Mesothelial cell of epicardium (in vitro differentiated cells): ENCODE data around the gene CFAP206. TPM values are rescaled to one million over a fixed set of nuclear protein-coding genes. Genes with fewer than 3 reads are reported as not detected.

Source experiments
- DNase-seq, 2 experiments: peaks; one replicate each; pipeline ENCODE4 v3.0.0; 2021; ENCODE audit warnings: low spot score in 2 of 2; ENCODE audit not compliant: unreplicated experiment in 2 of 2
- H3K27ac Mint-ChIP-seq: 2 replicates; pipeline ENCODE4 v1.8.0; 2021; ENCODE audit warnings: mixed read lengths
- H3K27me3 Mint-ChIP-seq: 2 replicates; pipeline ENCODE4 v1.8.0; 2021; ENCODE audit warnings: low read depth, mixed read lengths
- H3K36me3 Mint-ChIP-seq: 2 replicates; pipeline ENCODE4 v1.8.0; 2021; ENCODE audit warnings: mixed read lengths
- H3K4me1 Mint-ChIP-seq: 2 replicates; pipeline ENCODE4 v1.8.0; 2021; ENCODE audit warnings: mixed read lengths
- H3K4me3 Mint-ChIP-seq: 2 replicates; pipeline ENCODE4 v1.8.0; 2021; ENCODE audit warnings: mild to moderate bottlenecking, moderate library complexity, mixed read lengths
- H3K9me3 Mint-ChIP-seq: 2 replicates; pipeline ENCODE4 v1.8.0; 2021; ENCODE audit warnings: mixed read lengths
- total RNA-seq: library from RNA; stranded (reverse); gene quantifications from 3 replicates; pipeline ENCODE4 v1.2.1, GENCODE V29; 2021
- TF ChIP-seq, protein P1 (sequence below): fragments of 200-600 bp; sonication (generic); IDR thresholded peaks from one replicate; pipeline ENCODE4 v1.5.0; 2021; ENCODE audit warnings: antibody characterized with exemption; ENCODE audit not compliant: unreplicated experiment

The CFAP206 gene, protein sequence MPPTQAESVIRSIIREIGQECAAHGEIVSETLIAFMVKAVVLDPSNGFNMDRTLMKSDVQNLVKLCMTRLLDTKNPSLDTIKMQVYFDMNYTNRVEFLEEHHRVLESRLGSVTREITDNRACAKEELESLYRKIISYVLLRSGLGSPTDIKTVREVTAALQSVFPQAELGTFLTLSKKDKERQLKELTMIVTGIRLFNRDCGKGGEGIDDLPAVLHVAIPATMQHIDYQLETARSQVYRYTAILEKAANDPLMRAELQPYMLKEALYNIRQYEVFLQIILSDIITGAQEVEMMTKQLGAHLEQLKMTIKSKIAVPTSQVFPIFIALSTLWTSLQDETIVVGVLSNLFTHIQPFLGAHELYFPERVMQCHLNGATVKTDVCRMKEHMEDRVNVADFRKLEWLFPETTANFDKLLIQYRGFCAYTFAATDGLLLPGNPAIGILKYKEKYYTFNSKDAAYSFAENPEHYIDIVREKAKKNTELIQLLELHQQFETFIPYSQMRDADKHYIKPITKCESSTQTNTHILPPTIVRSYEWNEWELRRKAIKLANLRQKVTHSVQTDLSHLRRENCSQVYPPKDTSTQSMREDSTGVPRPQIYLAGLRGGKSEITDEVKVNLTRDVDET
- total RNA-seq: 1.0 to 1.6 TPM (median 1.5 TPM) in 3 replicates

DNA sequence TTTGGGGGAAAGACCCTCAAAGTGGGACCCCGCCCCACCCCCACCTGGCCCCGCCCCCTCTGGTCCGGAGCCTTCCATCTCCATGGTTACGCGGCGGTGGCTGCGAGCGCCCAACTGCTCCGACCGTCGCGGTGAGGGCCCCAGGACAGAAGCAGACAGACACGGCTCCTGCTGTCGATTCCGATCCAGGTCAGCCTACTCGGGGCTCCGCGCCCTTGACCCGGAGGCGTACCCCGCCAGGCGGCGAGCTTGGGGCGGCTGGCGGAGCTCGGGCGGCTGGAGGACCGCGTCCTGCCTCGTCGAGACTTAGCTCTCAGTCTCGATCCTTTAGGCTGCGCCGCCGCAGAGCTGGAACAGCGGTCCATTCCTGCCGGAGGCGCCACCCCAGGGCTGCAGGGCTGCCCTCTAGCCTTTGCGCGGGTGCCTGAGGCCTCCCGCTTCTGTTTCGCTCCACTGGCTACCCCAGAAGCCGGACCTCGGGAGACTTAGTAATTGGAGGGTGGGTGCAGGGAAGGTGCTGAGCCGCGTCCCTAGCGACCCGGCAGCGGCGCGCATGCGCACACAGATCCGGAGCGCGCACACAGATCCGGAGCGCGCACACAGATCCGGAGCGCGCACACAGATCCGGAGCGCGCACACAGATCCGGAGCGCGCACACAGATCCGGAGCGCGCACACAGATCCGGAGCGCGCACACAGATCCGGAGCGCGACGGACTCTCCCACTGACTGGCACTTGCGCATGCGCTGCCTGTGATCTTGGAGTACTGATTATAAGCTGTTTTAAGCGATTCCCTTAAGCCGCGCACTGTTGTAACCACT lies at the start of gene CFAP206:
Gene CFAP206, plus strand, starts transcription at position 72 of the 820 bp plus-strand sequence. CDS start 1,868 bp downstream, outside the sequence.
- Mint-ChIP-seq H3K27me3 (no peaks in the 10 kb centered on the region), H3K4me1 (peaks cover 5% of the 10 kb centered on the region), H3K27ac (peak within 1 kb of the TSS; percentile 94), H3K4me3 (peak within 1 kb of the TSS; percentile 85), H3K9me3 (no peaks in the 10 kb centered on the region), H3K36me3 (no peaks in the 10 kb centered on the region)
- TF ChIP-seq, protein P1, sequence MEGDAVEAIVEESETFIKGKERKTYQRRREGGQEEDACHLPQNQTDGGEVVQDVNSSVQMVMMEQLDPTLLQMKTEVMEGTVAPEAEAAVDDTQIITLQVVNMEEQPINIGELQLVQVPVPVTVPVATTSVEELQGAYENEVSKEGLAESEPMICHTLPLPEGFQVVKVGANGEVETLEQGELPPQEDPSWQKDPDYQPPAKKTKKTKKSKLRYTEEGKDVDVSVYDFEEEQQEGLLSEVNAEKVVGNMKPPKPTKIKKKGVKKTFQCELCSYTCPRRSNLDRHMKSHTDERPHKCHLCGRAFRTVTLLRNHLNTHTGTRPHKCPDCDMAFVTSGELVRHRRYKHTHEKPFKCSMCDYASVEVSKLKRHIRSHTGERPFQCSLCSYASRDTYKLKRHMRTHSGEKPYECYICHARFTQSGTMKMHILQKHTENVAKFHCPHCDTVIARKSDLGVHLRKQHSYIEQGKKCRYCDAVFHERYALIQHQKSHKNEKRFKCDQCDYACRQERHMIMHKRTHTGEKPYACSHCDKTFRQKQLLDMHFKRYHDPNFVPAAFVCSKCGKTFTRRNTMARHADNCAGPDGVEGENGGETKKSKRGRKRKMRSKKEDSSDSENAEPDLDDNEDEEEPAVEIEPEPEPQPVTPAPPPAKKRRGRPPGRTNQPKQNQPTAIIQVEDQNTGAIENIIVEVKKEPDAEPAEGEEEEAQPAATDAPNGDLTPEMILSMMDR: no peak
- peak; percentile 71 to 85 for DNase-seq

DNA sequence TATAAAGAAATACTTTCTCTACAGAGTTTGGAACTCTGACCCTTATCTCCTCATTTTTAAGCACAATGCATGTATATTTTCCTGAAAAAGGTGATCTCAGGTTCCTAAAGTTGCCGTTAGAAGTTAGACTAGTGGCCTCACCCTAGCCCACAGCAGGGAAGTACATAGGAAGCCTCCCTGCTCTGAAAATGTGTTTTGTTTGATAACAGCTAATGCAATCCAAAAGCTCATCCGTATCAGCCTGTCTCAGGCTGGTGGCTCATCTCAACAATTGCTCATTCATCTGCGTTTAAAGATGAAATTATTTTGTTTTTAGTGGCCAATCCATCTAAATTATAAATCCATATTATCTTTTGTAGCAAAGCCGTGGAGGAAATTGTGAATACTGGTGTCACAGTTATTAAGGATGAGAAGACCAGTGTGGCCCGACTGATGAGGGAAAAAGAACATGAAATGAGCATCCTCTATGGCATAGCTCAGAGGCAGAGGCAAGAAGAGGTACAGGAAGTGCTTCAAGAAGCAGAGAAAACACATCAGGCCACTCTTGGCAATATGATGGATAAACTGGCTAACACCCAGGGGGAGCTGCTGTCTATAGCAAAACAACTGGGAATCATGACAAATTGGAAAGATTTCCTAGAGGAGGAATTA lies 43.0 kb upstream of the CFAP206 start:
- TF ChIP-seq, protein P1: no peak
- Mint-ChIP-seq H3K9me3 (peaks cover 28% of the 10 kb centered on the region), H3K36me3 (peaks cover 35% of the 10 kb centered on the region), H3K4me3 (no peak overlapping the region), H3K27ac (no peak overlapping the region), H3K4me1 (no peaks in the 10 kb centered on the region), H3K27me3 (no peaks in the 10 kb centered on the region)
- DNase-seq: no peak

DNA sequence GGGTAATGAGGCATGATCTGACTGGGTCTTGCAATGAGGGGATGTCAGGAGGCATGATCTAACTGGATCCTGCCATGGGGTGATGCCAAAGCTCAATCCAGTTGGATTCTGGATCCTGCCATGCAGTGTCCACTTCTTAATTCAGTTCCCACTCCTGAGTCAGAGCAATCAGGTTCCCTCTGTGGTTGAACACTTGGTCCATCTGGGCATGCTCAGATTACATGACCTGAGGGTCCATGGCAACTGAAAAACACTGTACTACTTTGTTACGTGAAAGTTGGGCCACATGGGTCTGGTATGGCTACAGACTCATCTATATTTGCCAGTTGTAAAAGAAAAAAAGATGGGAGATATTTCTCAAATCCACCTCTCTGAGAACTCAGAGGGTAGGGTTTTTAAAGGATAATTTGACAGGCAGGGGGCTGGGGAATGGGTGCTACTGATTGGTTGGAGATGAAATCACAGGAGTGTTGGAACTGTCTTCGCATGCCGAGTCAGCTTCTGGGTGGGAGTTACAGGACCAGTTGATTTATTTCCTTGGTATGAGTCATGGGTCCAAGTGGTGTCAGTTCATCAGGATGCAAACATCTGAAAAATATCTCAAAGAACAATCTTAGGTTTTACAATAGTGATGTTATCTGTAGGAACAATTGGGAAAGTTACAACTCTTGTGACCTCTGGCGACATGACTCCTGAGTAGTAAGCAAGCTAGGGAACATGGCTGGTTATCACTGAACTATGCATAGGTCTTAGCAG lies 41.5 kb upstream of the CFAP206 start:
- no peak overlapping the region for H3K27ac Mint-ChIP-seq

DNA sequence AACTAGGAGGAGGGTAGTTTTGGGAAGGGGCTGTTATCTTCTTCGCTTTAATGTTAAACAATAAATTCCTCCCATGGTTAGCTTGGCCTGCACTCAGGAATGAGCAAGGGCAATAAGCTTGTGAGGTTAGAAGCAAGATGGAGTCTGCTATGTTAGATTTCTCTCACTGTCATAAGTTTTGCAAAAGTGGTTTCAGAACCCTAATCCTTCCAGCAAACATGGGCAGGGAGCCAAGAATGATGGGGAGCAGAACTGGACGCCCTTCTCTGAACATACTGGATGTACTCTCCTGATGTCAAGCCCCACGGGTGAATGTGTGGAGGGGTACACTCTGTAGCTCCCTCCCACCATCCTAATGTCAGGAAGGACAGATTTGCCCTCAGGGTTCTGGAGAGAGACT lies 40.9 kb upstream of the CFAP206 start:
- Mint-ChIP-seq H3K36me3 (peaks cover 34% of the 10 kb centered on the region), H3K27ac (no peak overlapping the region), H3K4me3 (no peak overlapping the region), H3K4me1 (no peaks in the 10 kb centered on the region), H3K27me3 (no peaks in the 10 kb centered on the region), H3K9me3 (peaks cover 34% of the 10 kb centered on the region)
- TF ChIP-seq, protein P1: no peak
- DNase-seq: no peak

More for the DNA sequence above, 41.5 kb upstream of the CFAP206 start:
- Mint-ChIP-seq H3K27me3 (no peaks in the 10 kb centered on the region), H3K36me3 (peaks cover 34% of the 10 kb centered on the region), H3K4me3 (no peak overlapping the region), H3K9me3 (peaks cover 34% of the 10 kb centered on the region), H3K4me1 (no peaks in the 10 kb centered on the region)
- TF ChIP-seq, protein P1: no peak
- no peak for DNase-seq
